ENCODE results near the gene ZNF326.

Gene ZNF326

GRCh38 chr1:90074970-90075391, 80.1 kb downstream of the ZNF326 start:
- DNase-seq (ENCODE audit: low read depth) = no peak

DNA sequence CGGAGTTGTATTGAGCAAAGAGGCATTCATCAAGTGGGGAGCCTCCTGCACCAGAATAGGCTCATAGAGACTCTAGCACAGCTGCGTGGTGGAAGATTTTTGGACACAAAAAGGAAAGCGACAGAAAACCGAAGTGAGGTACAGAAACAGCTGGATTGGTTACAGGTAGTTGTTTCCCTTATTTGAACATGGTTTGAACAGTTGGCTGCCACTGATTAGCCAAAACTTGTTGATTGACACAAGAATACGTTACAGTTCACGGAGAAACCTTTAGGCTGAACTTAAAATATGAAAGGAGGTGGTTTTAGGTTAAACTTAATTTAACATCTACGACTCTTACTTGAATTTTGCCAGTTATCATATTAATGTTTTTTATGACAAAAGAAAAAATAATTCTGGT, 89.1 kb downstream of the ZNF326 start:
- DNase-seq (ENCODE audit: low read depth) = no peak

Data from T-helper 22 cell (primary cell).